G401.6 (cell line): ENCODE results near the gene WWOX.

ENCODE experiments used
- FAIRE-seq: peaks from 2 replicates; lab custom pipeline; 2012; peaks lifted over from hg19 to GRCh38; lab: Jason Lieb, UNC

Gene WWOX

DNA sequence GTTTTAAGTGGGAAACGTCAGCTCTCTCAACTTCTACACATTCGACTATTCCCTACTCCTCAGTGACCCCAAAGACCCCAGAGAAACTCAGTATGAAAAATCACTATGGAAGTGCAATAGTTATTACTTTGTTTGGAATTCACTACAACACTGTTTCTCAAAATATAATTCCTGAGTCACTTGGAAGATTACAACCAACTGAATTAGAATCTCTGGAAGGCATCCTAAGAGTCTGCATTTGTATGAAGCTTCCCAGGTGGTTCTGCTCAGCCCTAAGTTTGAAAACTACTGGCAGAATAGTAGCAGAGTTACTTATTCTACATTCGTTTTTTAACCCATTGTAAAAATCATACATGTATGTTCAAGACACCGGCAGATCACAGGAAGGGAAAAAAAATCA is 975.5 kb downstream of the WWOX start:
- no peak for FAIRE-seq

DNA sequence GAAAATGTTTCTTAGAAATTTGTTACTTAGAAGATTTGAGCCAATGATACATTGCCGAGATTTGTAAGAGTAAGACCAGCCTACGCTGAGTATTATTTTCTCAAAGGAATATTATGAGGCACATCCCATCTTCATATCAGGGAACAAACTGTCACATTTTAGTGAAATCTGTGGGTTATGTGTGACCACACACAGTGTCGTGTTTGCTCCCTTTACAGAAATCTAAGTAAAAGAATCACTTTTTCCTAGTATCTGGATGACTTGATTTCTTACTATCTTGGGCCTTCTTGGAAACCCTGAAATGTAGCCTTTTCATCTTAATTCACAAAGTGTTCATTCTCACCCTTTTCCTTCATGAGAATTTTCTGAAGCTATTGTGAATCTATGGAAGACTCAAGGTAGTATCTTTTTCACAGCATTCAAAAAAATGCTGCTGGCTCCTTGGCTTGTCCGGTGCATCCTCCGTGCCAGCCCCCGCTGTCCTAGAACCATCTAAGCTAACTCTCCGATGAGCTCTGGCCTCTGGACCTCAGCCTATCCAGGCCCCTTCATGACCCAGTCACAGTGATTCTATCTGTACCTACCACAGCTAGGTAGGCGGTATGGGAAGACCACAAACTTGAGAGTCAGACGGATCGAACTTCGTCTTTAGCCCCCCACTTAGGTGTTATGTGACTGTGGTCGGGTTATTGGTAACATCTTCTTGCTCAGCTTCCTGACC is 976.8 kb downstream of the WWOX start:
- no peak for FAIRE-seq

DNA sequence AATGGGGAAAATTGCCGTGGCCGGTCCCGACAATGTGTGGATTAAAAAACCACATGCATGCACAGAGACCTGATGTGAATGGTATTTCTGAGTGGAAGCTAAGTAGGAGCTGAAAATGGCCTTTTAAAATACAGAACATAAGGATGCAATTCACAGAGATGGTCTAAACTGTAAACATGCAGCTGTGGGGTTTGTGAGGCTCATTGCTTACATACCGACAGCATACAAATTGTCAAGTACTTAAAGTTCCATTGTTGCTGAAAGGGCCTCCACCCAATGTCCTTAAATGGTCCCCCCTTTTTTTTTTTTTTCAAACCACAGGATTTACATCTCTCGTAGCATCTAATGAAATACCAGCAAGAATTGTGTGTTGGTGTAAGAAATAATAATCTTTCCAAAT is 977.9 kb downstream of the WWOX start:
- no peak for FAIRE-seq

- FAIRE-seq, result no peak
These were observed 980.4 kb downstream of the WWOX start for GRCh38 chr16:79079656-79080420.

- no peak for FAIRE-seq
These were observed 982.0 kb downstream of the WWOX start for GRCh38 chr16:79081297-79082066.

DNA sequence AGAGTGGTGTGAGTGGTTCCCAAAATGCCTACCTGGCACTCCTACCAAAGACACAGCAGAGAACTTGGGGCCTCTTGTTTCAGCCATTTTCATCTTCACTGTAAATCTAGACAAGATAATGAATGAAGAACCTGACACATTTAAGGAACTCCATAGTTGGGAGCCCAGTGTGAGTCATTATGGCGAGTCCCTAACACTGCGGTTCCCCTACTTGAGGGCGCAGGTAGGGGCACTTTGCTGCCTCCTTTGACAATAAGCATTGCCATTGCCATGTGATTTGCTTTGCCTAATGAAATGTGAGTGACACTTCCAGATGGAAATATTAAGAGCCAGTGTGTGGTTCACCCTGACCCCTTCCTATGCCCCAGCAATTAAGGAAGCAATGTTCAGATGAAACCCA is 983.5 kb downstream of the WWOX start:
- no peak for FAIRE-seq

DNA sequence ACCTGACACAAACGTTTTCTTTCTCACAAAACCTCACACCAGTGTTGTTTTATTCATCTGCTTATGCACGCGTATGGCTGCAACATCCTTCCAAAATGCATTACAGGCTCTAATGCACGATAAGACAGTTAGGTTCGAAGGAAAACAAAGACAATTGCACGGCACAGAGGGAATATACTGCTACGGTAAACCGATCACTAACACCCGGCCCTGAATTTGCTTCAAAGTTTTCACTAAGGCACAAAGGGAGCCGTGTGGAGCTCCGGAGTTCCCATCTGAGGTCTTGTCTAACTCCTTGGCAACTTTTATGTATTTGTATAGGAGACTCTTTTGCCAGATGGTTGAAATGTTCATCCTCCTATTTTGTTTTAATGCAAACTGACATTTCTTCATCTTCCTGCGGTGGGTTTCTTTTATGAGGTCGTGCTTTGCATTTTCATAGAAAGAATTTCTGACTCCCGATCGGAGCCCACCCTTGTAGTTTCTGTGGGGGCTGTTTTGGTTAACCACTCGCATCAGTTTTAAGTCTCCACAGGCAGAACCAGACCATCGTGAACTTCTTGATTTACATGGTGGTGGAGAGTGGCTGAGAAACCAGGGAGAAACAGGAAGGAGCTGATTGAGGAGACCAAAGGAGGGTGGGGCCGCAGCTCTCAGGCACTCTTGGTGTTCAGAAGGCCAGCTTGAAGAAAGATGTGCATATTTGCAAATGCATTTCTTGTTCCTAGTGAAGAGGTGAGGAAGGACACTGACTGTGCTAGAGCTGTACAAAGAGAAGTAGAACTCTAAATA is 984.2 kb downstream of the WWOX start:
- FAIRE-seq, result no peak

DNA sequence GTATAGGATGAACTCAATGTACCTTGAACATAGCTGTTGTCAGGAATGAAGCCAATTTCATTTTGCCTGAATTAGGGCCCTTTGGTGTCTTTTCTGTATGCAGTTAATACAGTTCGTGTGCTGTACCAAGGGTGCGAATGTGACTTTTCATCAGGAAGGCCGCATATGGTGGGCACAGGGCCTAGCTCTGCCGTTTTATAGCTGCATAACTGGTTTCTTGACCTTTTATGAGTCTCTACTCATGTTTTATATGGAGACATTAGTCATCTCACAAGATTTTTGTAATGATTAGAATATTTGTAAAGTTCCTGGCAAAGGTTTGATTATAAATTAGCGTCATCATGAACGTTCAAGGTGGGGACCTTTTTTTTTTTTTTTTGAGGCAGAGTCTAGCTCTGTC is 989.5 kb downstream of the WWOX start:
- FAIRE-seq, result no peak

- no peak for FAIRE-seq
These were observed 990.4 kb downstream of the WWOX start for GRCh38 chr16:79089735-79090284.

DNA sequence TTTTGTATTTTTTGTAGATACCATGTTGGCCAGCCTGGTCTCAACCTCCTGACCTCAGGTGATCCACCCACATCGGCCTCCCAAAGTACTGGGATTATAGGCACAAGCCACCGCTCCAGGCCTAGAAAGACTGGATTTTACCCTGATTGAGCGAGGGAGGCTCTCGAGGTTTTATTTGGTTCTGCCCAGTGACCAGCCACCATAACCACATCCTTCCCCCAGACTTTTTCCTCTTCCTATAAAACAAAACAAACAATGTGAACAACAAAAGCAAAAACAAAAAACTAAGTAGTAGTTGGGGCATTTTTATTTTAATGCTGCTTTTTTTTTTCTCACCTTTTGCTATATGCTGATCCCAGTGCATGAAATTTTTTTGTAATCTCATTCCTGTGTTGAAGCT is 991.5 kb downstream of the WWOX start:
- no peak for FAIRE-seq

GRCh38 chr16:79092846-79093245 is 993.4 kb downstream of the WWOX start:
- no peak for FAIRE-seq

DNA sequence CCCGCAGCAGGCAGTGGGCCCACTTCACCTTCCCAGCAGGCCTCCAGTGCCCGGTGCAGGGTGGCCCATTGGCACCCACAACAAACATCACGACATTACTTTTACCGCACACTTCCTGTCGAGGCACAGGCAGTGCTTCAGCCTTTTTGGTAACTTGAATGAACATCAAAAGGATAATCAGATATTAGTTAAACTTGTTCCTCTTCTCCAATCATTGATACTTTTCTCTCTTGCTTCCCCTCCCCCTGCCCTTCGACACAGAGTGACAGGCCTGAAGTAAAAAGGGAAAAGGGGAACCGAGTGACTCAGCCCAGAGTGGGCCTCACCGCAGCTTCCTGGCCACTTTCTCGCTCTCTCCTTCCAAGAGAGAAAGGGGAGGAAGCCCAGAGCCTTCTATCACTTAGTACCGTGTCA is 994.1 kb downstream of the WWOX start:
- no peak for FAIRE-seq

GRCh38 chr16:79096246-79096645 is 996.8 kb downstream of the WWOX start:
- no peak for FAIRE-seq

DNA sequence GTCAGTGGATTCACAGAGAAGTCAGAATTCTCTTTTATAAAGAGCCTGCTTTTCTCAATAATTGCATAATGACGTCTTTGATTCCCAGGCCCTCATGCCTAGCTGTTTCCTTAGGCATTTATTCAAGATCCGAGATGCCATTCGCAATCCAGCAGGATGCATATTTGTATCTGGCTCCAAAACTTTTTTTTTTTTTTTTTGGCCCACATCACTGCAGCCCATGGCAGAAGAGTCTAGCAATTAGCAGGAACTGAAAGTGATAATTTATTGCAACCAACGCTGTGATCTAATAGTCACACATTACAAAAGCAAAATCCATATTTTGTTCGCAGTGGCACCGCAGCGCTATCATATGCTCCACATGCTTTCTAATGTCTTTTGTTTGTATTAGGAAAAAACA is 997.7 kb downstream of the WWOX start:
- no peak for FAIRE-seq

DNA sequence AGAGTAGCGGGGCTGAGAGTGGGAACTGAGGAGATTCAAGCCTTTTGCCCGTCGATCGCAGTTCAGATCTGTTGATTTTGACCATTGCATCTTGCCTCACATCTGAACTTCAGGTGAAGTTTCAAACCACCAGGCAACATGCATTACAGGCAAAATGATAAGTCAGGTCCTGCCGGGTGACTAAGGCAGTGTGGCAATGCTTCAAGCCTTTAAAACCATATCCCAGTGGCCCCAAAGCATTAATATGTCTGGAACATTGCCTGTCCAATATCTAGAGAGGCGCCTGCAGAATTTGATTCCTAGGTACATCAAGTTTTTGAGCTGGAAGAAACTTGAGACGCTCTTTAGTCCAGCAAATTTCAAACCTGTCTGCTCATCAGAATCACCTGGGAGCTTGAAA is 998.3 kb downstream of the WWOX start:
- FAIRE-seq, result no peak

DNA sequence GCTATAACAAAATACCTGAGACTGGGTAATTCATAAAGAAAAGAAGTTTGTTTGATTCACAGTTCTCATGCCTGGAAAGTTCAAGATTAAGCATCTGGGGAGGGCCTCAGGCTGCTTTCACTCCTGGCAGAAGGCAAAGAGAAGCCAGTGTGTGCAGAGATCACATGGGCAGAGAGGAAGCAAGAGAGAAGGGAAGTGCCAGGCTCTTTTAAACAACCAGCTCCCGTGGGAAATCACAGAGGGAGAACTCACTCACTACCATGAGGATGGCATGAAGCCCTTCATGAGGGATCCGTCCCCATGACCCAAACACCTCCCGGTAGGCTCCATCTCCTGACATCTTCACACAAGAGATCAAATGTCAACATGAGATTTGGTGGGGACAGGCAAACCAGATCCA is 999.5 kb downstream of the WWOX start:
- no peak for FAIRE-seq

DNA sequence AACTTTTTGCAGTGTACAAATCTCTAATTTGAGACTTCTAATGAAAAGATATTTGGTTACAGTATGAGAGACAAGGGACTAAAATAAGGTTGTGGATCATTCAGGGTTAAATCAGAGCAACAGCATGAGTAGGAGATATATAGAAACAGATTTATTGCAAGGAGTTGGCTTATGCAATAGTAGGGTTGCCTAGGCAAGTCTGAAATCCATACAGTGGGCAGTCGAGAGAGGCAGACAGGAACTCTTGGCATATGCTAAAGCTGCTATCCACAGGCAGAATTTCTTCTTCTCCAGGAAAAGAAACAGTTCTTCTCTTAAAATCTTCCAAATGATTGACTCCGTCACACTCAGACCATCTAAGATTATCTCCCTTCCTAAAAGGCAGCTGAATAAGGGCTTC is 1000.3 kb downstream of the WWOX start:
- FAIRE-seq, result no peak

GRCh38 chr16:79100447-79100846 is 1001.0 kb downstream of the WWOX start:
- no peak for FAIRE-seq

- no peak for FAIRE-seq
These were observed 1002.0 kb downstream of the WWOX start for GRCh38 chr16:79101491-79101890.

DNA sequence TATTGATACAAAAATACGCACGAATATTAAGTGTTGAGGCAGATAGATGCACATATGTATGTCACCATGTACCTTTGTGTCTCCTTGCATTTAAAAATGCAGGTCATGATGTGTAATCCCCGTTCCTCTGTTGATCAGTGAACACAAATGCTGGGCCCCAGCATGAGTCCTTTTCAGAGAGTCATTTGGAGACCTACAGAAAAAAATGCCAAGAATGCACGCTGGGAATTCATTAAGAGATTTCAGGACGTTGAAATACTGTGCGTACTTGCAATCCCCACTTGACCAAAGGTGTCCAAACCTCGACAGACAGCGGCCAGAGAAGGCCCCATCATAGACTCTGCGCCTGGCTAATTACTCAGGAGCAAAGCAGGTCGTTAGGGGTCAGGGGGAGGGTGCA is 1005.1 kb downstream of the WWOX start:
- no peak for FAIRE-seq

- FAIRE-seq, result no peak
These were observed 1007.8 kb downstream of the WWOX start for GRCh38 chr16:79107301-79107700.

GRCh38 chr16:79109771-79110170 is 1010.3 kb downstream of the WWOX start:
- FAIRE-seq, result no peak
